Measurements from ENCODE around the gene HMGCL.
A peak's percentile ranks its signal among the peaks of the same experiment; 100 is the strongest.

The HMGCL gene

DNA sequence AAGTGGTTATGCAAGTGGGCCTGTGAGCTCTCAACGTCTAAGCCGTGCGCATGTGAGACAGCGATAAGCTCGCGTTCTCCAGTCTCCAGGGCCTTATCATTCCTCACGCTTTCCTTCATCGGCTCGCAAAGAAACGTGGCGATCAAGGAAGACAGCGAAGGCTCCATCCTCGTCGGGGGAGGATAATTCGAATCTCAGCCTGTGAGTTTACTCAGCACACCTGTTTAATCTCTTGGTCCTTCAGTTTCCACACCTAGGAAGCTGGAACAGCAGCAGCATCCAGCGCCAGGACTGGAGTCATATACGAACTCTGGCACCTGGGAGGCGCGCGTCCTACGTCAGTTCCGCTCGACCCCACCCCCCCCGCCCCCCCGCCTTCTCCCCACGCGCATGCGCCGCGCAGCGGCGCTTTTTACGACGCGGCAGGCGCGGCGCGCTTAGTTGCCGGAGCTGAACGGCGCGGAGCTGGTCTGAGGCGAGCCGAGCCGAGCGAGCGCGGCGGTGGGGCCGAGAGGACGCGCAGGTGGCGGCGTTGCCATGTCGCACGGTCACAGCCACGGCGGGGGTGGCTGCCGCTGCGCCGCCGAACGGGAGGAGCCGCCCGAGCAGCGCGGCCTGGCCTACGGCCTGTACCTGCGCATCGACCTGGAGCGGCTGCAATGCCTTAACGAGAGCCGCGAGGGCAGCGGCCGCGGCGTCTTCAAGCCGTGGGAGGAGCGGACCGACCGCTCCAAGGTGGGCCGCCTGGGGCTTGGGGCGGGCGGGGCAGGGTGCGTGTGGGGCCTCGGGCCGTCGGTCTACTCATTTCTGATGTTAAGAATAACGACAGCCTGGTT is 47.0 kb downstream of the HMGCL start, which contains the start of gene PITHD1 (continued):
- TF ChIP-seq, protein P1, sequence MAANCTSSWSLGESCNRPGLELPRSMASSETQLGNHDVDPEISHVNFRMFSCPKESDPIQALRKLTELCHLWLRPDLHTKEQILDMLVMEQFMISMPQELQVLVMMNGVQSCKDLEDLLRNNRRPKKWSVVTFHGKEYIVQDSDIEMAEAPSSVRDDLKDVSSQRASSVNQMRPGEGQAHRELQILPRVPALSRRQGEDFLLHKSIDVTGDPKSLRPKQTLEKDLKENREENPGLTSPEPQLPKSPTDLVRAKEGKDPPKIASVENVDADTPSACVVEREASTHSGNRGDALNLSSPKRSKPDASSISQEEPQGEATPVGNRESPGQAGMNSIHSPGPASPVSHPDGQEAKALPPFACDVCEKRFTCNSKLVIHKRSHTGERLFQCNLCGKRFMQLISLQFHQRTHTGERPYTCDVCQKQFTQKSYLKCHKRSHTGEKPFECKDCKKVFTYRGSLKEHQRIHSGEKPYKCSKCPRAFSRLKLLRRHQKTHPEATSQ (tag by site-specific recombination; IDR thresholded peaks at IDR 0.05), result no peak
- TF ChIP-seq ZNF529 (tag by site-specific recombination; IDR thresholded peaks at IDR 0.05; ENCODE audit: insufficient replicate concordance) (no peak), RBAK (tag by site-specific recombination; IDR thresholded peaks at IDR 0.05) (no peak), YY1 (tag by site-specific recombination; IDR thresholded peaks at IDR 0.05) (no peak), ZNF585B (tag by site-specific recombination; IDR thresholded peaks at IDR 0.05) (no peak), ZXDB (tag by site-specific recombination; IDR thresholded peaks at IDR 0.05) (peak; percentile 54; the same call in 1 of the 2 replicates), PRDM1 (tag by site-specific recombination; IDR thresholded peaks at IDR 0.05) (peak; percentile 15; the same call in 1 of the 2 replicates), WT1 (tag by site-specific recombination; IDR thresholded peaks at IDR 0.05) (no peak), ZFHX2 (tag by site-specific recombination; conservative IDR thresholded peaks at IDR 0.05) (peak; percentile 61), ZBTB8A (tag by site-specific recombination; IDR thresholded peaks at IDR 0.05) (no peak), FEZF1 (tag by site-specific recombination; IDR thresholded peaks at IDR 0.05) (no peak), ZBTB7A (tag by site-specific recombination; IDR thresholded peaks at IDR 0.05; ENCODE audit: low read depth) (no peak), ZNF555 (tag by site-specific recombination; conservative IDR thresholded peaks at IDR 0.05) (no peak), ZNF626 (tag by site-specific recombination; IDR thresholded peaks at IDR 0.05) (no peak), SCRT1 (tag by site-specific recombination; IDR thresholded peaks at IDR 0.05; ENCODE audit: borderline replicate concordance) (no peak), ZNF701 (tag by site-specific recombination; IDR thresholded peaks at IDR 0.05) (no peak), ZNF416 (tag by site-specific recombination; IDR thresholded peaks at IDR 0.05) (no peak), ZNF514 (tag by site-specific recombination; IDR thresholded peaks at IDR 0.05) (no peak), ZNF175 (tag by site-specific recombination; IDR thresholded peaks at IDR 0.05) (no peak)
- TF ChIP-seq, protein P2, sequence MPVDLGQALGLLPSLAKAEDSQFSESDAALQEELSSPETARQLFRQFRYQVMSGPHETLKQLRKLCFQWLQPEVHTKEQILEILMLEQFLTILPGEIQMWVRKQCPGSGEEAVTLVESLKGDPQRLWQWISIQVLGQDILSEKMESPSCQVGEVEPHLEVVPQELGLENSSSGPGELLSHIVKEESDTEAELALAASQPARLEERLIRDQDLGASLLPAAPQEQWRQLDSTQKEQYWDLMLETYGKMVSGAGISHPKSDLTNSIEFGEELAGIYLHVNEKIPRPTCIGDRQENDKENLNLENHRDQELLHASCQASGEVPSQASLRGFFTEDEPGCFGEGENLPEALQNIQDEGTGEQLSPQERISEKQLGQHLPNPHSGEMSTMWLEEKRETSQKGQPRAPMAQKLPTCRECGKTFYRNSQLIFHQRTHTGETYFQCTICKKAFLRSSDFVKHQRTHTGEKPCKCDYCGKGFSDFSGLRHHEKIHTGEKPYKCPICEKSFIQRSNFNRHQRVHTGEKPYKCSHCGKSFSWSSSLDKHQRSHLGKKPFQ (tag by site-specific recombination; IDR thresholded peaks at IDR 0.05), result no peak
- TF ChIP-seq, protein P3, sequence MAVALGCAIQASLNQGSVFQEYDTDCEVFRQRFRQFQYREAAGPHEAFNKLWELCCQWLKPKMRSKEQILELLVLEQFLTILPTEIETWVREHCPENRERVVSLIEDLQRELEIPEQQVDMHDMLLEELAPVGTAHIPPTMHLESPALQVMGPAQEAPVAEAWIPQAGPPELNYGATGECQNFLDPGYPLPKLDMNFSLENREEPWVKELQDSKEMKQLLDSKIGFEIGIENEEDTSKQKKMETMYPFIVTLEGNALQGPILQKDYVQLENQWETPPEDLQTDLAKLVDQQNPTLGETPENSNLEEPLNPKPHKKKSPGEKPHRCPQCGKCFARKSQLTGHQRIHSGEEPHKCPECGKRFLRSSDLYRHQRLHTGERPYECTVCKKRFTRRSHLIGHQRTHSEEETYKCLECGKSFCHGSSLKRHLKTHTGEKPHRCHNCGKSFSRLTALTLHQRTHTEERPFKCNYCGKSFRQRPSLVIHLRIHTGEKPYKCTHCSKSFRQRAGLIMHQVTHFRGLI (tag by site-specific recombination; IDR thresholded peaks at IDR 0.05), result no peak
- TF ChIP-seq, protein P4, sequence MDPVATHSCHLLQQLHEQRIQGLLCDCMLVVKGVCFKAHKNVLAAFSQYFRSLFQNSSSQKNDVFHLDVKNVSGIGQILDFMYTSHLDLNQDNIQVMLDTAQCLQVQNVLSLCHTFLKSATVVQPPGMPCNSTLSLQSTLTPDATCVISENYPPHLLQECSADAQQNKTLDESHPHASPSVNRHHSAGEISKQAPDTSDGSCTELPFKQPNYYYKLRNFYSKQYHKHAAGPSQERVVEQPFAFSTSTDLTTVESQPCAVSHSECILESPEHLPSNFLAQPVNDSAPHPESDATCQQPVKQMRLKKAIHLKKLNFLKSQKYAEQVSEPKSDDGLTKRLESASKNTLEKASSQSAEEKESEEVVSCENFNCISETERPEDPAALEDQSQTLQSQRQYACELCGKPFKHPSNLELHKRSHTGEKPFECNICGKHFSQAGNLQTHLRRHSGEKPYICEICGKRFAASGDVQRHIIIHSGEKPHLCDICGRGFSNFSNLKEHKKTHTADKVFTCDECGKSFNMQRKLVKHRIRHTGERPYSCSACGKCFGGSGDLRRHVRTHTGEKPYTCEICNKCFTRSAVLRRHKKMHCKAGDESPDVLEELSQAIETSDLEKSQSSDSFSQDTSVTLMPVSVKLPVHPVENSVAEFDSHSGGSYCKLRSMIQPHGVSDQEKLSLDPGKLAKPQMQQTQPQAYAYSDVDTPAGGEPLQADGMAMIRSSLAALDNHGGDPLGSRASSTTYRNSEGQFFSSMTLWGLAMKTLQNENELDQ (tag by site-specific recombination; IDR thresholded peaks at IDR 0.05; ENCODE audit: low read depth), result no peak
- TF ChIP-seq, protein P5, sequence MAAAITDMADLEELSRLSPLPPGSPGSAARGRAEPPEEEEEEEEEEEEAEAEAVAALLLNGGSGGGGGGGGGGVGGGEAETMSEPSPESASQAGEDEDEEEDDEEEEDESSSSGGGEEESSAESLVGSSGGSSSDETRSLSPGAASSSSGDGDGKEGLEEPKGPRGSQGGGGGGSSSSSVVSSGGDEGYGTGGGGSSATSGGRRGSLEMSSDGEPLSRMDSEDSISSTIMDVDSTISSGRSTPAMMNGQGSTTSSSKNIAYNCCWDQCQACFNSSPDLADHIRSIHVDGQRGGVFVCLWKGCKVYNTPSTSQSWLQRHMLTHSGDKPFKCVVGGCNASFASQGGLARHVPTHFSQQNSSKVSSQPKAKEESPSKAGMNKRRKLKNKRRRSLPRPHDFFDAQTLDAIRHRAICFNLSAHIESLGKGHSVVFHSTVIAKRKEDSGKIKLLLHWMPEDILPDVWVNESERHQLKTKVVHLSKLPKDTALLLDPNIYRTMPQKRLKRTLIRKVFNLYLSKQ (tag by site-specific recombination; IDR thresholded peaks at IDR 0.05; ENCODE audit: borderline replicate concordance), result no peak
- TF ChIP-seq, protein P6, sequence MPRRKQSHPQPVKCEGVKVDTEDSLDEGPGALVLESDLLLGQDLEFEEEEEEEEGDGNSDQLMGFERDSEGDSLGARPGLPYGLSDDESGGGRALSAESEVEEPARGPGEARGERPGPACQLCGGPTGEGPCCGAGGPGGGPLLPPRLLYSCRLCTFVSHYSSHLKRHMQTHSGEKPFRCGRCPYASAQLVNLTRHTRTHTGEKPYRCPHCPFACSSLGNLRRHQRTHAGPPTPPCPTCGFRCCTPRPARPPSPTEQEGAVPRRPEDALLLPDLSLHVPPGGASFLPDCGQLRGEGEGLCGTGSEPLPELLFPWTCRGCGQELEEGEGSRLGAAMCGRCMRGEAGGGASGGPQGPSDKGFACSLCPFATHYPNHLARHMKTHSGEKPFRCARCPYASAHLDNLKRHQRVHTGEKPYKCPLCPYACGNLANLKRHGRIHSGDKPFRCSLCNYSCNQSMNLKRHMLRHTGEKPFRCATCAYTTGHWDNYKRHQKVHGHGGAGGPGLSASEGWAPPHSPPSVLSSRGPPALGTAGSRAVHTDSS (tag by site-specific recombination; IDR thresholded peaks at IDR 0.05), result no peak
- TF ChIP-seq, protein P7, sequence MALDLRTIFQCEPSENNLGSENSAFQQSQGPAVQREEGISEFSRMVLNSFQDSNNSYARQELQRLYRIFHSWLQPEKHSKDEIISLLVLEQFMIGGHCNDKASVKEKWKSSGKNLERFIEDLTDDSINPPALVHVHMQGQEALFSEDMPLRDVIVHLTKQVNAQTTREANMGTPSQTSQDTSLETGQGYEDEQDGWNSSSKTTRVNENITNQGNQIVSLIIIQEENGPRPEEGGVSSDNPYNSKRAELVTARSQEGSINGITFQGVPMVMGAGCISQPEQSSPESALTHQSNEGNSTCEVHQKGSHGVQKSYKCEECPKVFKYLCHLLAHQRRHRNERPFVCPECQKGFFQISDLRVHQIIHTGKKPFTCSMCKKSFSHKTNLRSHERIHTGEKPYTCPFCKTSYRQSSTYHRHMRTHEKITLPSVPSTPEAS (tag by site-specific recombination; IDR thresholded peaks at IDR 0.05), result no peak
- TF ChIP-seq, protein P8, sequence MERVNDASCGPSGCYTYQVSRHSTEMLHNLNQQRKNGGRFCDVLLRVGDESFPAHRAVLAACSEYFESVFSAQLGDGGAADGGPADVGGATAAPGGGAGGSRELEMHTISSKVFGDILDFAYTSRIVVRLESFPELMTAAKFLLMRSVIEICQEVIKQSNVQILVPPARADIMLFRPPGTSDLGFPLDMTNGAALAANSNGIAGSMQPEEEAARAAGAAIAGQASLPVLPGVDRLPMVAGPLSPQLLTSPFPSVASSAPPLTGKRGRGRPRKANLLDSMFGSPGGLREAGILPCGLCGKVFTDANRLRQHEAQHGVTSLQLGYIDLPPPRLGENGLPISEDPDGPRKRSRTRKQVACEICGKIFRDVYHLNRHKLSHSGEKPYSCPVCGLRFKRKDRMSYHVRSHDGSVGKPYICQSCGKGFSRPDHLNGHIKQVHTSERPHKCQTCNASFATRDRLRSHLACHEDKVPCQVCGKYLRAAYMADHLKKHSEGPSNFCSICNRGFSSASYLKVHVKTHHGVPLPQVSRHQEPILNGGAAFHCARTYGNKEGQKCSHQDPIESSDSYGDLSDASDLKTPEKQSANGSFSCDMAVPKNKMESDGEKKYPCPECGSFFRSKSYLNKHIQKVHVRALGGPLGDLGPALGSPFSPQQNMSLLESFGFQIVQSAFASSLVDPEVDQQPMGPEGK (tag by site-specific recombination; IDR thresholded peaks at IDR 0.05), result 0 out of 2 replicates have a peak, but pooled peaks have one; percentile 40

Measured in HEK293 (cell line).